HL-60/S4 (cell line): ENCODE measurements around the gene MFSD11.
"Not testable (repeated sequence)": the region's sequence is repeated elsewhere in the genome, so short reads cannot be mapped to it uniquely, and the experiment has no call there.

Experiments used
- in situ Hi-C: fragments of 300-500 bp; cut with MboI; formaldehyde crosslinking; loops from 2 replicates; pipeline ENCODE4 v1.14.3; 2022; ENCODE audit warnings: low sequenced_read_pairs

Gene MFSD11

GRCh38 chr17:76726231-76726775 is 11.6 kb upstream of the MFSD11 start, which contains the start of gene JMJD6:
JMJD6 (minus strand) TSS chr17:76726606; CDS start chr17:76726475, 131 bp downstream.
- in situ Hi-C loops = no loop called here

DNA sequence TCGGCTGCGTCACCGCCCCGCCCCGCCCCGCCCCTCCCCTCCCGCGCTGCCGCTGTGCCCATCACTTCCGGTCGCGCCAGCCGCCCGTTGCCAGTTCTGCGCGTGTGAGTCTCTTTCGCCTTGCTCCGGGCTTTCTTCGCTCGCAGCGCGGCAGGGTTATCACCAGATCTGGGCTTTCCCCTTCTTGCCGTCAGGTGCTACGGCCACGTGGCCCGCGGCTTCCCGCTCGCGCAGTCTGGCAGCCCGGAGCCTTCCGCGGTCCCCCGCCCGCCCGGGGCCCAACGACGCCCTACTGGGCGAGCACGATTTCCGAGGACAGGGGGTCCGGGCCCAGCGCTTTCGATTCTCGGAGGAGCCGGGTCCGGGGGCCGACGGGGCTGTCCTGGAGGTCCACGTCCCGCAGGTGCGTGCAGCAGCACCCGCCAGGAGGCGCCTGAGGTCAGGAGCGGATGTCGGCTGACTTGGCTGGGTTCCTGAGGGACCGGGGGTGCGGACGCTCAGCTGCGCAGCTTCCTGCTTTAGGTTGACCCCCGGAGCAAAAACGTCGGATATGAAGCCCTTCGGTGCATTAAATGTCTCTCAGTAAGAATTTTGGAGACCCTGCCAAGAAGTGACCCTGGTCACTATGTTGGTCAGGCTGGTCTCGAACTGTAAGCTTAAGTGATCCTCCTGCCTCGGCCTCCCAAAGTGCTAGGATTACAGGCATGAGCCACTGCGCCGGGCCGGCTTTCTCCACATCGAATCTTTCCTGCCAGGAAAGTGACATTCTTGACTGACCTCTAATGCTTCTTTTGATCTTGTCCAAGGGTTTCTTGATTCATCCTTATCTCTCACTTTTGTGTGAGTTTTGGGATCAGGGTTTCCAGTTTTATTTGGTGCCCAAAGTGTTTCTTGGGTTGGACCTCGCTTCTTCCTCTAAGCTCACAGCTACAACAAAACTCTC is 10.9 kb upstream of the MFSD11 start, which contains the start of gene METTL23:
TSS of gene METTL23 (plus strand) at position 64 of the 943 bp plus-strand sequence. CDS start 2,872 bp downstream, outside the sequence.
- in situ Hi-C loops = no loop called here

- in situ Hi-C loops = no loop called here
These were observed 10.0 kb upstream of the MFSD11 start for GRCh38 chr17:76727745-76728456.

GRCh38 chr17:76731800-76732733 is 5.9 kb upstream of the MFSD11 start:
- in situ Hi-C loops = not testable (repeated sequence)

GRCh38 chr17:76732734-76733617 is 4.9 kb upstream of the MFSD11 start:
- in situ Hi-C loops = no loop called here

GRCh38 chr17:76733618-76733957 is 4.3 kb upstream of the MFSD11 start:
- in situ Hi-C loops = no loop called here

GRCh38 chr17:76734080-76734840 is 3.7 kb upstream of the MFSD11 start:
- in situ Hi-C loops = no loop called here

GRCh38 chr17:76735006-76735405 is 2.9 kb upstream of the MFSD11 start:
- in situ Hi-C loops = no loop called here

DNA sequence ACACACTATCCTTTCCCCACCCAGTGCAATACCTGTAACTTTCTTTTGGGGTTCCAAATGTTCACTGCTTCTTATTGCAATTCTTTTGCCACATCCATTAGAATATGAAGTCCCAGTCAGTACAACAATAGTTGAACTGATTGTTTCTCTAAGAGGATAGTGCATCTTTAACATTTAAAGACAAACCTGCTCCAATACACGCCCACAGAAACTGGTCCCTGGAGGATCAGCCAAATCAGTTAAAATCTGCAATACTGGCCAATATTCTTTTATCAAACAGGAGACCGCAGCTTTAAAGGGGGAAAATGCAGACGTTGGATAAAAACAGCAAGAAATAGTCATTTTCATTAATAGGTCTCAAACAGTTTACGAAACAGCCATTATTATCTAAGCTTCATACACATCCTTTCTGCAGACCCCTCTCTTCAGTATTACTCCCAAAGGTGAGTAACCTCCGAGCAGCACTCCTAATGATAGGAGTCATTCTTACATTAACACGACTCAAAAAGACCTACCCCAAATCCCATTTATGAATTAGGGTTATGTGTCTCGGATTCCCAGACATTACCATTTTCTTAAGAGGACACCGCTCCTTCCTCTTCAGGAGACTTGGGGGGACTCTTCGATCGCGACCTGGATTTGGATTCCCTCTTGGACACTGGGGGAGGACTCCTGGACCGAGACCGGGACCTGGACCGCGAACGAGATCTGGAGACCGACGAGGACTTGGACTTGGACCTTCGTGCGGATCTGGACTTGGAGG is 2.2 kb upstream of the MFSD11 start:
- in situ Hi-C loops = no loop called here

- in situ Hi-C loops = no loop called here
These were observed 1.4 kb upstream of the MFSD11 start for GRCh38 chr17:76736349-76737081.

GRCh38 chr17:76737082-76737675 is 740 bp upstream of the MFSD11 start, which contains the start of gene SRSF2:
SRSF2 (minus strand) TSS chr17:76737331; CDS start chr17:76737160, 171 bp downstream.
- in situ Hi-C loops = no loop called here

- in situ Hi-C loops = no loop called here
These were observed 540 bp downstream of the MFSD11 start for GRCh38 chr17:76738468-76738850.

DNA sequence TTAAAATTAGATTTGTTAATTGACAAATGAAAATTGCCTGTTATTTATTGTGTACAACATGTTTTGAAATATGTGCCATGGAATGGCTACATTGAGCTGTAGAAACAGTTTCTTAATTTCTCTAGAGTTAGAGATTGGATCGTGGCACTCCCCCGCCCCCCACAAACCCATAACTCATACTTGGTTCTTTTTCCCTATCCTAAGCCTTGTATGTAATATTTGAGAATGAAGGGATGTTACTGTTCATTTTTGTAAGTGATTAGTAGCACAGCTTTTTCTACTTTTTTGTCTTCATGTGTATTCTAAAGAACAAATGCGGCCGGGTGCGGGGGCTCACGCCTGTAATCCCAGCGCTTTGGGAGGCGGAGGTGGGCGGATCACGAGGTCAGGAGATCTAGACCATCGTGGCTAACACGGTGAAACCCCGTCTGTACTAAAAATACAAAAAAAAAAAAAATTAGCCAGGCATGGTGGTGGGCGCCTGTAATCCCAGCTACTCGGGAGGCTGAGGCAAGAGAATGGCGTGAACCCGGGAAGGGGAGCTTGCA is 1.7 kb downstream of the MFSD11 start:
- in situ Hi-C loops = not testable (repeated sequence)

GRCh38 chr17:76740329-76741118 is 2.6 kb downstream of the MFSD11 start:
- in situ Hi-C loops = no loop called here

- in situ Hi-C loops = no loop called here
These were observed 5.0 kb downstream of the MFSD11 start for GRCh38 chr17:76742958-76743357.

GRCh38 chr17:76744747-76745146 is 6.8 kb downstream of the MFSD11 start:
- in situ Hi-C loops = no loop called here
